Hepatocyte (in vitro differentiated cells): ENCODE results near the gene LMCD1. TPM values are rescaled to one million over a fixed set of nuclear protein-coding genes. Genes with fewer than 3 reads are reported as not detected.

Experiments
- DNase-seq: peaks from one replicate; pipeline ENCODE4 v3.0.0-alpha.2; 2016; ENCODE audit warnings: low spot score
- H2AFZ ChIP-seq: fragments of 200-600 bp; sonication (generic); 2 replicates; pipeline ENCODE4 v1.6.0; 2016; ENCODE audit warnings: antibody characterized with exemption, mild to moderate bottlenecking
- H3K27ac ChIP-seq: fragments of 200-600 bp; sonication (generic); 2 replicates; pipeline ENCODE4 v1.5.1; 2016; ENCODE audit warnings: mild to moderate bottlenecking
- H3K27me3 ChIP-seq: fragments of 200-600 bp; sonication (generic); 2 replicates; pipeline ENCODE4 v1.6.1; 2016
- H3K36me3 ChIP-seq: fragments of 200-600 bp; sonication (generic); replicated peaks from 2 replicates; pipeline ENCODE4 v1.5.1; 2016; ENCODE audit warnings: low read depth; ENCODE audit not compliant: insufficient read depth
- H3K4me1 ChIP-seq: fragments of 200-600 bp; sonication (generic); 2 replicates; pipeline ENCODE4 v1.5.1; 2016; ENCODE audit warnings: mild to moderate bottlenecking, moderate library complexity; ENCODE audit not compliant: insufficient read depth
- H3K4me2 ChIP-seq: fragments of 200-600 bp; sonication (generic); 2 replicates; pipeline ENCODE4 v1.6.0; 2016
- H3K4me3 ChIP-seq: fragments of 200-600 bp; sonication (generic); 2 replicates; pipeline ENCODE4 v1.5.1; 2016; ENCODE audit warnings: mild to moderate bottlenecking
- H3K79me2 ChIP-seq: fragments of 200-600 bp; sonication (generic); 2 replicates; pipeline ENCODE4 v1.6.0; 2017; ENCODE audit warnings: mild to moderate bottlenecking
- H3K9me2 ChIP-seq: fragments of 200-600 bp; sonication (generic); replicated peaks from 2 replicates; pipeline ENCODE4 v1.6.0; 2017; ENCODE audit warnings: mild to moderate bottlenecking; ENCODE audit not compliant: insufficient read depth
- H3K9me3 ChIP-seq: fragments of 200-600 bp; sonication (generic); 2 replicates; pipeline ENCODE4 v1.5.1; 2016; ENCODE audit warnings: low read depth, mild to moderate bottlenecking
- H4K20me1 ChIP-seq: fragments of 200-600 bp; sonication (generic); 2 replicates; pipeline ENCODE4 v1.6.0; 2016; ENCODE audit warnings: mild to moderate bottlenecking; ENCODE audit not compliant: insufficient read depth, poor library complexity, severe bottlenecking
- CTCF ChIP-seq: fragments of 200-600 bp; sonication (generic); IDR thresholded peaks from 2 replicates; pipeline ENCODE4 v1.5.1; 2016; ENCODE audit warnings: antibody characterized with exemption, mild to moderate bottlenecking; ENCODE audit not compliant: poor library complexity
- EZH2 ChIP-seq: fragments of 200-600 bp; sonication (generic); IDR thresholded peaks from 2 replicates; pipeline ENCODE4 v1.6.1; 2016; ENCODE audit warnings: antibody characterized with exemption, mild to moderate bottlenecking, borderline replicate concordance
- EZH2phosphoT487 ChIP-seq: fragments of 200-600 bp; sonication (generic); IDR thresholded peaks from one replicate; pipeline ENCODE4 v1.6.1; 2018; ENCODE audit warnings: antibody characterized with exemption, mild to moderate bottlenecking, low read depth, moderate library complexity; ENCODE audit not compliant: unreplicated experiment, severe bottlenecking
- WGBS: methylation state at CpG from one replicate; pipeline ENCODE4 v1.1.6; 2016; ENCODE audit warnings: low lambda C conversion rate; ENCODE audit errors: missing lambda C conversion rate; 5-methylcytosine and 5-hydroxymethylcytosine counted together
- polyA plus RNA-seq: library from polyadenylated mRNA; unstranded; fragments of >200 nt; fragmentation: Nextera tagmentation; extraction: Ambion mirVana; gene quantifications from 2 replicates; pipeline ENCODE4 v1.2.1, GENCODE V29; 2016
- total RNA-seq: library from RNA; depleted of rRNA; stranded (reverse); fragments of >200 nt; gene quantifications from 2 replicates; pipeline ENCODE4 v1.2.3, GENCODE V29; 2014

Gene LMCD1
- total and polyA plus RNA-seq, 2 experiments from 2014 or later: 195 to 347 TPM

DNA sequence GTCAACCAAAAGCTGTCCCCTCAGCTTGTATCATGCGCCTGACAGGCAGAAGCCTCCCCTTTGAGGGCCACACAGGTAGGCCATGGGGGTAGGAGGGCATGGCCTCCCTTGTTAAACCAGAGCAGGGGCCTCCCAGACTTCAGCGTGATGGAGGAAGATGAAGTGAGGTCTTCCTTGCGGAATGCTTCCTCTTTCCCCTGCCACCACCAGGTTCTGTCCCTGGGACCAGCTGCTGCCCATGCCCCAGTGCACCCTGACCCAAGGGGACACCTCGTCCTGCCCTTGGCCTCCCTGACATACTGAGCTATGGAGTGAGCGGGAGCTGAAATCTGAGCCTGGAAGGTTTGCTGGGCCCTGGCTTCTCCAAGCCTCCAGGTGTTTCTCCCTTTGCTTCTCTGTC is 116.3 kb downstream of the LMCD1 start:
- 96% methylated on average over 5 of the region's 5 CpGs for WGBS
- H3K4me3 ChIP-seq: no peak overlapping the region
- H3K27ac ChIP-seq: no peak overlapping the region
- no peaks in the 10 kb centered on the region for H3K27me3 ChIP-seq
- H3K79me2 ChIP-seq: no peaks in the 10 kb centered on the region
- H4K20me1 ChIP-seq: no peaks in the 10 kb centered on the region
- no peaks in the 10 kb centered on the region for H3K36me3 ChIP-seq
- H2AFZ ChIP-seq: no peak overlapping the region
- TF ChIP-seq EZH2: no peak
- no peak for TF ChIP-seq EZH2phosphoT487
- no peak for TF ChIP-seq CTCF
- no peak for DNase-seq
- no peaks in the 10 kb centered on the region for H3K9me2 ChIP-seq
- peaks cover 11% of the 10 kb centered on the region for H3K4me1 ChIP-seq
- H3K4me2 ChIP-seq: no peak overlapping the region
- H3K9me3 ChIP-seq: no peaks in the 10 kb centered on the region

DNA sequence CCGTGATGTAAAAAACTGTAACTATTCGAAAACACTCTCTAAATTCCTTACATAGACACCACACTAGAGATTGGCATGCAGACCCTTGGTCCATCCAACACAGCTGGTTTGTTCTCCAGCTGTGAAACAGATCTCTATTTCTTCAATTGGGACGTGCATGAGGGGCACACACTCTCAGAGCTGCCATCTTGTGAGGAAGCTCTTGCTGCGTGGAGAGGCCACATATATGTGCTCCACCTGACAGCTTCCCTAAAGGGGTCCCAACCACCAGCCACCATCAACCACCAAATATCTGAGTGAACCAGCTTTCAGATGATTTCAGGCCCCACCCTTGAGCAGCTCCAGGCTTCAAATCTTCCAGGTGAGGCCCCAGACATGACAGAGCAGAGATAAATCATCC is 117.3 kb downstream of the LMCD1 start:
- 96% methylated on average over 4 of the region's 4 CpGs for WGBS
- H3K79me2 ChIP-seq: no peaks in the 10 kb centered on the region
- H3K27me3 ChIP-seq: no peaks in the 10 kb centered on the region
- H3K9me3 ChIP-seq: no peaks in the 10 kb centered on the region
- peak overlapping the region; percentile 72 for H3K27ac ChIP-seq
- no peaks in the 10 kb centered on the region for H3K36me3 ChIP-seq
- peaks cover 16% of the 10 kb centered on the region for H3K4me1 ChIP-seq
- DNase-seq: no peak
- H3K4me3 ChIP-seq: no peak overlapping the region
- no peak overlapping the region for H2AFZ ChIP-seq
- H3K4me2 ChIP-seq: no peak overlapping the region
- no peaks in the 10 kb centered on the region for H4K20me1 ChIP-seq
- H3K9me2 ChIP-seq: no peaks in the 10 kb centered on the region
- TF ChIP-seq EZH2 (no peak), EZH2phosphoT487 (no peak), CTCF (no peak)

DNA sequence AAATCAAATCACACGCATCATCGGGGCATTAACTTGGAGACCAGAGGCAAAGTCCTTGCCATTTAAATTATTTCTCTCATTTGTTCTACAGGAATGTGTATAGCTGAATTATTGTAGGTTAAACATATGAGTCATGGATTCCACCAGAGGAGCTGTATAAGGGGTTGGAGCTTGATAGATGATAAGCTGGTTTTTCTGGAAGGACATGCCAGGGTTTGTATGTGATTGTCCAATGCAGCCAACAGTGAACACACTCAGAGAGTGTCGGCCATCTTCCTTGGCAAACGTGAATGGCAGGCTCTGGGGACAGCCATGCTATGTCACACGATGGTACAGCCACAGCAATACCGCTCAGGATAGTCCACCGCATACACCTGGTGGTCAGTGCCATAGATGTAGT is 117.9 kb downstream of the LMCD1 start:
- Histone ChIP-seq H3K79me2 (no peaks in the 10 kb centered on the region), H3K27me3 (no peaks in the 10 kb centered on the region), H4K20me1 (no peaks in the 10 kb centered on the region), H3K36me3 (no peaks in the 10 kb centered on the region), H3K27ac (peak overlapping the region; percentile 86), H3K4me3 (no peak overlapping the region), H3K9me3 (no peaks in the 10 kb centered on the region), H3K9me2 (no peaks in the 10 kb centered on the region), H3K4me2 (no peak overlapping the region), H2AFZ (no peak overlapping the region), H3K4me1 (peaks cover 16% of the 10 kb centered on the region)
- TF ChIP-seq CTCF: no peak
- no peak for TF ChIP-seq EZH2
- no peak for TF ChIP-seq EZH2phosphoT487
- WGBS: 90% methylated on average over 7 of the region's 7 CpGs
- peak; percentile 50 for DNase-seq

DNA sequence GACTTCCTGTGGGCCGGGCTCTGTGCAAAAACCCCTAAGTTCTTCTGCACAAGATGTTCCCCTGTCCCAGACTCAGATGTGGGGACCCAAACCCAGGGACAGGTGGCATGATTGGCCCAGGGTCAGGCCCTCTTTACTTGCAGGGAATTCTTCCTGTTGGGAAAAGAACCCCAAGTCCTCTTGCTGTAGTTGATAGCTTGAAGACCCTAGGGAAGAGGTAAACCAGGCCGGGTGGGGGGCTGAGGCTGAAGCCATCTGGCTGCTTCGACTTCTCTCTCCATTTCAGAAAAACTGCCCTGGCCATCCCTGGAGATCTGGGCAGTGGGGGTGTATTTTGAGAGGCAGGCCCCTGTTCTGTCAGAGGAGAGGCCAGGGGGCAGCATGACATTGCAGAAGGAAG is 119.5 kb downstream of the LMCD1 start:
- WGBS: 91% methylated on average over 3 of the region's 3 CpGs
- no peak overlapping the region for H3K27ac ChIP-seq

More for the DNA sequence above, 119.5 kb downstream of the LMCD1 start:
- H3K9me3 ChIP-seq: no peaks in the 10 kb centered on the region
- no peaks in the 10 kb centered on the region for H4K20me1 ChIP-seq
- TF ChIP-seq EZH2phosphoT487: no peak
- no peak for TF ChIP-seq EZH2
- TF ChIP-seq CTCF: no peak
- H3K4me3 ChIP-seq: no peak overlapping the region
- H3K79me2 ChIP-seq: no peaks in the 10 kb centered on the region
- H3K36me3 ChIP-seq: no peaks in the 10 kb centered on the region
- no peaks in the 10 kb centered on the region for H3K9me2 ChIP-seq
- no peak overlapping the region for H3K4me2 ChIP-seq
- no peak overlapping the region for H2AFZ ChIP-seq
- H3K4me1 ChIP-seq: peaks cover 16% of the 10 kb centered on the region
- DNase-seq: no peak
- no peaks in the 10 kb centered on the region for H3K27me3 ChIP-seq
